Measurements from ENCODE around the gene DOCK6. TPM values are rescaled to one million over a fixed set of nuclear protein-coding genes. Genes with fewer than 3 reads are reported as not detected.

The DOCK6 gene
- total RNA-seq, 2 experiments from 2014 or later: 6.1 to 7.1 TPM

DNA sequence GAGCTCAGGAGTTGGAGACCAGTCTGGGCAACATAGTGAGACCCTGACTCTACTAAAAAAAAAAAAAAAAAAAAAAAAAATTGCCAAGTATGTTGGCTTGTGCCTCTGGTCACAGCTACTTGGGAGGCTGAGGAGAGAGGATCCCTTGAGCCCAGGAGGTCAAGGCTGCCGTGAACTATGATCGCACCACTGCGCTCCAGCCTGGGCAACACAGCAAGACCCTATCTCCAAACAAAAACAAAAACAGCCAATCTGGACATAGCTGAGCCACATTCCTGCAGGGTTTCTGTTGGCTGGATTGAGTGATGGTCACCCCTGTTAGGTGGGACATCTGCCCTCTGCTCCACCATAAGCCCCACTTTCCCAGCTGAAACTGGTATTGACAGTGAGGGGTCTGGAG, 36.5 kb downstream of the DOCK6 start:
- H3K9me3 Mint-ChIP-seq: peaks cover 16% of the 10 kb centered on the region
- intact Hi-C loops (cut with micrococcal nuclease): no loop called here
- CTCF ChIA-PET: no interaction called here
- H3K4me3 Mint-ChIP-seq: no peak overlapping the region
- H3K4me1 Mint-ChIP-seq (ENCODE audit: low read depth): no peaks in the 10 kb centered on the region
- no peaks in the 10 kb centered on the region for H3K27me3 Mint-ChIP-seq (ENCODE audit: low read depth)
- peaks cover 1% of the 10 kb centered on the region for H3K36me3 Mint-ChIP-seq (ENCODE audit: low read depth)
- H3K27ac Mint-ChIP-seq: no peak overlapping the region
- DNase-seq: no peak

DNA sequence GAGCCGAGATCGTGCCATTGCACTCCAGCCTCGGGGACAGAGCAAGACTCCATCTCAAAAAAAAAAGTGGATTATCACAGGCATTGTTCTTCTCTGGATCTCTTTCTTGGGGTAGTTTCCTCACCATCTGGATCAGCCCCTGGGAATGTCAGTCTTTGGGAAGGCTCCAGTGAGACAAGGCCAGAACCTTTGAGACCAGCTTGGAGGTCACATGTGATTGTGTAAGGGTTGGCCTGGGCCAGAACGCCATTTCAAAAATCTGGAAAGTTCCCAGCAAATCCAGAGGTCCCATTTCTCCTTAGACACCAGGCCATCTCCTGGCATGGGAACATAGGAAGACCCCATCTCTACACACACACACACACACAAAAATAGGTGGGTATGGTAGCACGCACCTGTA, 37.2 kb downstream of the DOCK6 start:
- CTCF ChIA-PET: interaction anchor here (0.7 to 1.3 kb wide), 2 partner anchors 129 to 401 kb away, joined by 3 read pairs; no protein-coding TSS in a partner anchor
- intact Hi-C loops (cut with micrococcal nuclease): no loop called here

DNA sequence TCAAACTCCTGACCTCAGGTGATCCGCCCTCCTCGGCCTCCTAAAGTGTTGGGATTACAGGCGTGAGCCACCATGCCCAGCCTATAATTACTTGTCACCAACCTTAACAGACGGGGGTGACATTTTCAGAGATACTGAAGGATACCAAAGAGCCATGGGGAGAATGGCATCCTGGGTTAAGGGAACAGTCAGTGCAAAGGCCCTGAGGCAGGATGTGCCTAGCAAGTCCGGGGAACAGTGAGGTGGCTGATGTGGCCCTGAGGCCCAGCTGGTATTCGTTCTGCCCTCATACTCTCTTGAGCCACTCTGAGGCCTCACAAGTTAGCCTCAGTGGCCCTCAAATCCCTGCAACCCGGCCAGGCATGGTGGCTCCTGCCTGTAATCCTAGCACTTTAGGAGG, 37.9 kb downstream of the DOCK6 start:
- H3K4me3 Mint-ChIP-seq: no peak overlapping the region
- intact Hi-C loops (cut with micrococcal nuclease): no loop called here
- H3K27ac Mint-ChIP-seq: no peak overlapping the region
- peaks cover 3% of the 10 kb centered on the region for H3K36me3 Mint-ChIP-seq (ENCODE audit: low read depth)
- no peaks in the 10 kb centered on the region for H3K4me1 Mint-ChIP-seq (ENCODE audit: low read depth)
- DNase-seq: no peak
- peaks cover 21% of the 10 kb centered on the region for H3K9me3 Mint-ChIP-seq
- CTCF ChIA-PET: interaction anchor here (0.7 to 1.3 kb wide), 3 partner anchors 122 to 401 kb away, joined by 3 to 5 read pairs (median 3); partner anchors contain the start of gene CCDC159
- no peaks in the 10 kb centered on the region for H3K27me3 Mint-ChIP-seq (ENCODE audit: low read depth)

More for the DNA sequence above, 37.2 kb downstream of the DOCK6 start:
- Mint-ChIP-seq H3K4me3 (no peak overlapping the region), H3K4me1 (ENCODE audit: low read depth) (no peaks in the 10 kb centered on the region), H3K27ac (no peak overlapping the region), H3K36me3 (ENCODE audit: low read depth) (peaks cover 3% of the 10 kb centered on the region), H3K9me3 (peaks cover 21% of the 10 kb centered on the region), H3K27me3 (ENCODE audit: low read depth) (no peaks in the 10 kb centered on the region)
- DNase-seq: no peak

DNA sequence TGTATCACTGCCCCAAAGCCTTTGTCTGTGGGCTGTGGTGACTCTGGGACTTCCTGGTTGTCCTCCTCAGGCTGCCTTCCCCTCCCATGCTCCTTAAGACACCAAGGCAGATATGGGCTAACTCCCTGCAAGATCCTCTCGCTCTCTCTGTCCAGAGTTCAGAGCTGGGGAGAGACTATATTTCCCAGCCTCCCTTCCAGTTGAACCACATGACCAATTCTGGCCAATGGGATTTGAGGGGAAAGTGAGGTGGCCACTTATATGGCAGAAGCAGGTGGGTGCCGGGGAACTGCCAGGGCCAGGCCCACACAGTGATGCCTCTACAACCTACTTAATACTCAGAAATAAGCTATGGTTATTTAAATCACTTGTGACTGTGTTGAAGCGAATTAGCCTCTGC, 39.1 kb downstream of the DOCK6 start:
- Mint-ChIP-seq H3K4me3 (no peak overlapping the region), H3K9me3 (peaks cover 21% of the 10 kb centered on the region), H3K27ac (no peak overlapping the region), H3K4me1 (ENCODE audit: low read depth) (no peaks in the 10 kb centered on the region), H3K36me3 (ENCODE audit: low read depth) (peaks cover 3% of the 10 kb centered on the region), H3K27me3 (ENCODE audit: low read depth) (no peaks in the 10 kb centered on the region)
- CTCF ChIA-PET: no interaction called here
- DNase-seq: no peak
- intact Hi-C loops (cut with micrococcal nuclease): no loop called here

DNA sequence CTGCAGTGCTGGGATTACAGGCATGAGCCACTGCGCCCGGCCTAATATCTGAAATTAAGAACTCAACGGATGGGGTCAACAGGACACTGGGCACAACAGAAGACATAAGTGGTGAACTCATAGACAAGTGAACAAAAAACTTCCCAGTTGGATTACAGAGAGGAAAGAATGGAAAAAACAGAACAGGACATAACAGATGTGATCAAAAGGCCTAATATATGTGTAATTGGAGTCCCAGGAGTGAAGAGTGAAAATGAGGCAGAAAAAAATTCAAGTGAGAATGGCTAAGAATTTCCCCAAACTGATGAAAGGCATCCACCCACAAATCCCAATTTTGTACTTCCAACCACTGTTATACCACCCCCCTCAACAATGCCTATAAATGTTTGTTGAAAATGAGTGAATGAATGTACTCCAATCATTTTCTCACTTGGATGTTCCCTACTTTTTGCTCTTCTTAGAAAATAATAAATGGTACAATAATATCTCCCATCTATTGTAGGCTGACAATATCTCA, 41.2 kb downstream of the DOCK6 start:
- H3K27me3 Mint-ChIP-seq (ENCODE audit: low read depth): no peaks in the 10 kb centered on the region
- DNase-seq: no peak

DNA sequence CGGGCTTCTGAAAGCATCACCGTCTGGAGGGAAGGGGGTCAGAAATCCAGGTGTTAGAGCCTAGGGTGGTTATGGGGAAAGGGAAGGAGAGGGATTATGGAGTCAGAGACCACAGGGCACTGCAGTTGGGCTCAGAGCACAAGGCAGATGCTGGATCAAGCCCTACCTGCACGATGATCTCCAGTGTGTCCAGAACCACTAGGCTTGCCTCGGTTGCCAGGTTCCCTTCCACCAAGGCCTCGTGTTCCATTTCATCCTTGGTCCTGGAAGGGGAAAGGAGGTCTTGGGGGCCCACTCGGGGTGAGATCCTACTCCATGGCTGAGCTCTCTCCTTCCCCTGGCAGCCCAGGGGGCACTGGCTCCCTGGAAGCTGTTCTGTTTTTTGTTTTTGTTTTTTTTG, 47.9 kb downstream of the DOCK6 start:
- intact Hi-C loops (cut with micrococcal nuclease): no loop called here
- H3K9me3 Mint-ChIP-seq: peaks cover 3% of the 10 kb centered on the region
- no peaks in the 10 kb centered on the region for H3K27me3 Mint-ChIP-seq (ENCODE audit: low read depth)
- no peak for DNase-seq
- no peaks in the 10 kb centered on the region for H3K36me3 Mint-ChIP-seq (ENCODE audit: low read depth)
- H3K27ac Mint-ChIP-seq: no peak overlapping the region
- H3K4me1 Mint-ChIP-seq (ENCODE audit: low read depth): no peaks in the 10 kb centered on the region
- H3K4me3 Mint-ChIP-seq: no peak overlapping the region
- CTCF ChIA-PET: no interaction called here

More for the DNA sequence above, 41.2 kb downstream of the DOCK6 start:
- no peaks in the 10 kb centered on the region for H3K4me1 Mint-ChIP-seq (ENCODE audit: low read depth)
- no peak overlapping the region for H3K4me3 Mint-ChIP-seq
- intact Hi-C loops (cut with micrococcal nuclease): no loop called here
- no peak overlapping the region for H3K27ac Mint-ChIP-seq
- CTCF ChIA-PET: no interaction called here
- peaks cover 21% of the 10 kb centered on the region for H3K9me3 Mint-ChIP-seq
- peaks cover 3% of the 10 kb centered on the region for H3K36me3 Mint-ChIP-seq (ENCODE audit: low read depth)

DNA sequence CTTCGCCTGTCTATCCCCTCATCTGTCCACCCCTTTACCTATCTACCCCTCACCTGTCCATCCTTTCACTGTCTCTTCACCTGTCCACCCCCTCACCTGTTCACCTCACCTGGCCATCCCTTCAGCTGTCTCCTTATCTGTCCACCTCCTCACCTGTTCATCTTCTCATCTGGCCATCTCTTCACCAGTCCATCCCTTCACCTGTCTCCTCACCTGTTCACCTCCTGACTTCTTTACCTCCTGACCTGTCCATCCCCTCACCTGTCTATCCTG, 51.7 kb downstream of the DOCK6 start:
- DNase-seq: no peak
- intact Hi-C loops (cut with micrococcal nuclease): no loop called here
- Mint-ChIP-seq H3K36me3 (ENCODE audit: low read depth) (no peaks in the 10 kb centered on the region), H3K27ac (no peak overlapping the region), H3K4me1 (ENCODE audit: low read depth) (no peaks in the 10 kb centered on the region), H3K9me3 (peaks cover 3% of the 10 kb centered on the region), H3K4me3 (no peak overlapping the region), H3K27me3 (ENCODE audit: low read depth) (no peaks in the 10 kb centered on the region)
- CTCF ChIA-PET: no interaction called here

DNA sequence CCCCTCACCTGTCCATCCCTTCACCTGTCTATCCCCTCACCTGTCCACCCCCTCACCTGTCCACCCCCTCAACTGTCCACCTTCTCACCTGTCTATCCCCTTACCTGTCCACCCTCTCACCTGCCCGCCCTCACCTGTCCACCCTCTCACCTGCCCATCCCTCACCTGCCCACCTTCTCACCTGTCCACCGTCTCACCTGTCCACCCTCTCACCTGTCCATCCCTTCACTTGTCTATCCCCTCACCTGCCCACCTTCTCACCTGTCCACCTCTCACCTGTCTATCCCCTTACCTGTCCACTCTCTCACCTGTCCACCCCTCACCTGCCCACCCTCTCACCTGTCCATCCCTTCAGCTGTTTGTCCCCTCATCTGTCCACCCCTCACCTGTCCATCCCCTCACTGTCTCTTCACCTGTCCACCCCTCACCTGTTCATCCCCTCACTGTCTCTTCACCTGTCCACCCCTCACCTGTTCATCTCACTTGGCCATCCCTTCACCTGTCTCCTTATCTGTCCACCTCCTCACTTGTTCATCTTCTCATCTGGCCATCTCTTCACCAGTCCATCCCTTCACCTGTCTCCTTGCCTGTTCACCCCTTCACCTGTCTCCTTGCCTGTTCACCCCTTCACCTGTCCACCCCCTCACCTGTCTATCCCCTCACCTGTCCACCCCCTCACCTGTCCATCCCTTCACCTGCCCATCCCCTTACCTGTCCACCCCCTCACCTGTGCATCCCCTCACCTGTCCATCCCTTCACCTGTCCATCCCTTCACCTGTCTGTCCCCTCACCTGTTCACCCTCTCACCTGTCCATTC, 52.3 kb downstream of the DOCK6 start:
- peaks cover 3% of the 10 kb centered on the region for H3K9me3 Mint-ChIP-seq
- CTCF ChIA-PET: no interaction called here
- no peak overlapping the region for H3K4me3 Mint-ChIP-seq
- no peak overlapping the region for H3K27ac Mint-ChIP-seq
- no peaks in the 10 kb centered on the region for H3K27me3 Mint-ChIP-seq (ENCODE audit: low read depth)
- H3K4me1 Mint-ChIP-seq (ENCODE audit: low read depth): no peaks in the 10 kb centered on the region
- intact Hi-C loops (cut with micrococcal nuclease): no loop called here
- H3K36me3 Mint-ChIP-seq (ENCODE audit: low read depth): no peaks in the 10 kb centered on the region
- DNase-seq: no peak

DNA sequence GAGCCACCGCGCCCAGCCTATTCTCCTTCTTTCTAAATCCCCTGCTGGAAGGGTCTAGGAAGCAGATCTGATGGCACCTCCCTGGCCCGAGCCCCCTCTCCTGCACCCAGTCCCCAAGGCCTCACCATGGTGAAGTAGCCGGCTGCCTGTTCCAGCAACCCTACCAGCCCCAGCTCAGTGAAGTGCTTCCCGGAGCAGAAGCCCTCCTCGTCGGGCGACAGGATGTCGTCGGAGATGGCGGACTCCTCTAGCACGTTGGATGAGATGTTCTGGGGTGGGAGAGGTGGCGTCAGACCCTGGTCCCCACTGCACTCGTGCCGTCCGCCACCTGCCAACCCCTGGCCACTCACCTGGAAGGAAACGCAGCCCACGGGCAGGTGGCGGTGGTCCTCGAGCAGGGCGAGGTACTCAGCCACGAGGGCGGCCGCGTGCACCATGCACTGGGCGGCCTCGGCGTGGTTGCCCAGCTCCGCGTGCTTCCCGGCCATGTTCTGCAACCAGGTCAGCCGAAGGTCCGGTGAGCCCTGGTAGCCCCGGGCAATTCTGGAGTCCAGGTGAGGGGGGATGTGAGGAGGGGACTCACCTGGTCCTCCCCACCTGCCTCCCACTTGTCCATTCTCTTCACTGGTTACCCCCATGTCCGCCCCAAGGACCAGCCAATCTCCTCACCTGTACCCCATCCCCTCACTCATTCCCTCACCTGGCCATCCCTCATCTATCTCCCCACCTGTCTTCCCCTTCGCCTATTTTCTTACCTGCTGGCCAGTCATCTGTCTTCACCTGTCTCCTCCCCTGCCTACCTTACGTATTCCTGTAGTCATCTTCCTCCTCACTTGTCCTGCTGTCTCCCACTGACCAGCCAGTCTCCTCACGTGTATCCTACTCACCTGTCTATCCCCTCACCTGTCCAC, 53.5 kb downstream of the DOCK6 start:
- CTCF ChIA-PET: interaction anchor here (0.7 to 1.0 kb wide), 3 partner anchors 83 to 1472 kb away, joined by 3 to 6 read pairs (median 3); no protein-coding TSS in a partner anchor
- H3K4me3 Mint-ChIP-seq: no peak overlapping the region

DNA sequence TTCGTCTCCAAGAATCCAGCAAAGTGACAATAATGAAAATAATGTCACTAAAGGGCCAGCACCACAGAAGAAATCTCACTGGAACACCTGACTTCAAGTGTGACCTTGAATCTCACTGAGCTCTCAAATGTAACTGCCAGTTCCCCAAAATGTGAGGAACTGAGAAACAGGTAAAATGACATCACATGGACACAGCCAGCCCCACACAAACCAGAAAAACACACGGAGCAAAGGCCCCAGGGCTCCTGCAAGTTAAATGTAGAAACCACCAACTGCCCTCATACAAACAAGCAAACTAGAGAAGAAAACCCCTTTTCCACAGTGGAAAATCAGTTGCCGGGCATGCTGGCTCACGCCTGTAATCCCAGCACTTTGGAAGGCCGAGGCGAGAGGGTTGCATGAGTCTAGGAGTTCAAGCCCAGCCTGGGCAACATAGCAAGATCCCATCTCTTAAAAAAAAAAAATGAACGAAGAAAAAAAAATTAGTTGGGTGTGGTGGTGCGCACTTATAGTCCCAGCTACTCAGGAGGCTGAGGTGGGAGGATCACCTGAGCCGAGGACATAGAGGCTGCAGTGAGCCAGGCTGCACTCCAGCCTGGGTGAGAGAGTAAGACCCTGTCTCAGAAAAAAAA, 56.3 kb downstream of the DOCK6 start:
- CTCF ChIA-PET: interaction anchor here (0.6 kb wide), 1 partner anchor 271 kb away, joined by 3 read pairs; no protein-coding TSS in a partner anchor
- H3K36me3 Mint-ChIP-seq (ENCODE audit: low read depth): no peaks in the 10 kb centered on the region
- H3K27me3 Mint-ChIP-seq (ENCODE audit: low read depth): no peaks in the 10 kb centered on the region
- H3K9me3 Mint-ChIP-seq: peaks cover 3% of the 10 kb centered on the region
- H3K4me1 Mint-ChIP-seq (ENCODE audit: low read depth): no peaks in the 10 kb centered on the region
- H3K27ac Mint-ChIP-seq: no peak overlapping the region
- H3K4me3 Mint-ChIP-seq: no peak overlapping the region
- no peak for DNase-seq
- intact Hi-C loops (cut with micrococcal nuclease): no loop called here

More for the DNA sequence above, 53.5 kb downstream of the DOCK6 start:
- H3K36me3 Mint-ChIP-seq (ENCODE audit: low read depth): no peaks in the 10 kb centered on the region
- intact Hi-C loops (cut with micrococcal nuclease): no loop called here
- no peaks in the 10 kb centered on the region for H3K27me3 Mint-ChIP-seq (ENCODE audit: low read depth)
- H3K4me1 Mint-ChIP-seq (ENCODE audit: low read depth): no peaks in the 10 kb centered on the region
- DNase-seq: no peak
- peaks cover 3% of the 10 kb centered on the region for H3K9me3 Mint-ChIP-seq
- no peak overlapping the region for H3K27ac Mint-ChIP-seq

DNA sequence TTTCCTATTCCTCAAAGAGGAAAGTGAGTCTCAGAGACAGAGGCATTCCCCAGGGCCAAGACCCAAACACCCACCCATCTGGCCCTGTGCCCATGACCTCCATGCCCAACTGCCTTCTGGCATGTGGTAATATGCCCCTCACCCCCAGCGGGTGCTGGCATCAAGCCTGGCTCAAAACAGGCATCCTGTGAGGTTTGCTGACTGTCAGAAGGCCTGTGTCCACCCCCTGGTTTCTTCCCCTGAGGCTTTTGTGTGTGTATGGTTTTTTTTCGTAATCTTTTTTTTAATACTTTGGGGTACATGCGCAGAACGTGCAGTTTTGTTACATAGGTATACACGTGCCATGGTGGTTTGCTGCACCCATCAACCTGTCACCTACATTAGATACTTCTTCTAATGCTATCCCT, 57.4 kb downstream of the DOCK6 start:
- Mint-ChIP-seq H3K4me3 (no peak overlapping the region), H3K36me3 (ENCODE audit: low read depth) (no peaks in the 10 kb centered on the region), H3K27ac (no peak overlapping the region), H3K9me3 (no peaks in the 10 kb centered on the region), H3K4me1 (ENCODE audit: low read depth) (no peaks in the 10 kb centered on the region), H3K27me3 (ENCODE audit: low read depth) (no peaks in the 10 kb centered on the region)
- CTCF ChIA-PET: interaction anchor here (1.9 to 2.0 kb wide), 3 partner anchors 27 to 79 kb away, joined by 5 to 6 read pairs (median 5); no protein-coding TSS in a partner anchor
- intact Hi-C loops (cut with micrococcal nuclease): loop anchor here (1.0 kb wide), 1 partner anchor 169 kb away; no protein-coding TSS in a partner anchor
- no peak for DNase-seq

DNA sequence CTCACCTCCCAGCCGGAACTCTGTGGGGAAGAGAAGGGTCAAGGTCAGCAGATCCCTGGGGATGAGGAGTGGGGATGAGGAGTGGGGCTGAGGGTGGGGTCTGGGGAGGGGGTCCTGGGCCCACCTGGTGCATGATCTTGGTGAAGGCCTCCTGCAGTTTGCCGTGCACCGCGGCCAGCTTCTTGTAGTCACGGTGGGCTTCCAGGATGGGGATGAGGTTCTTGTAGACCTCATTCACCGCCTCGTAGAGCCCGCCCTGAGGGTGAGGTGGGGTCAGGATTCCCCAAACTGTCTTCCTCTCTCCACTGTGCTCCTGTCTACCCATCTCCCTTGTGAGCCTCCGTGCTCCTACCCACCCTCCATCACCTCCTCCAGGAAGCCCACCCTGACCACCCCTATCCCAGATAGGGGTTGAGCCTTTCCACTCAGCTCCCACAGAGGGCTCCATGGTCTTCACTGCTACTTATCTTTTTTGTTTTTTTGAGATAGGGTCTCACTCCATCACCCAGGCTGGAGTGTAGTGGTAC, 58.2 kb downstream of the DOCK6 start:
- H3K27me3 Mint-ChIP-seq (ENCODE audit: low read depth): no peaks in the 10 kb centered on the region
- no peaks in the 10 kb centered on the region for H3K36me3 Mint-ChIP-seq (ENCODE audit: low read depth)
- no peaks in the 10 kb centered on the region for H3K9me3 Mint-ChIP-seq
- H3K4me1 Mint-ChIP-seq (ENCODE audit: low read depth): no peaks in the 10 kb centered on the region
- no peak for DNase-seq
- intact Hi-C loops (cut with micrococcal nuclease): loop anchor here (1.0 kb wide), 1 partner anchor 168 kb away; no protein-coding TSS in a partner anchor
- CTCF ChIA-PET: interaction anchor here (1.1 to 2.0 kb wide), 4 partner anchors 26 to 268 kb away, joined by 3 to 6 read pairs (median 5); no protein-coding TSS in a partner anchor
- H3K27ac Mint-ChIP-seq: no peak overlapping the region
- H3K4me3 Mint-ChIP-seq: no peak overlapping the region

Measured in activated naive CD4-positive, alpha-beta T cell treated with anti-CD3 and anti-CD28 coated beads for 36 hours (primary cell).